SK-N-DZ (cell line): ENCODE data around the gene EDDM3A.

Source experiments
- DNase-seq: peaks from one replicate; pipeline ENCODE4 v3.0.0-alpha.2; 2015; ENCODE audit warnings: low spot score

Gene EDDM3A

GRCh38 chr14:20782280-20782890 is 36.7 kb downstream of the EDDM3A start:
- DNase-seq = no peak

GRCh38 chr14:20787025-20787424 is 41.3 kb downstream of the EDDM3A start:
- DNase-seq = no peak

- no peak for DNase-seq
Measured at GRCh38 chr14:20789230-20789813, 43.6 kb downstream of the EDDM3A start.

- no peak for DNase-seq
Measured at GRCh38 chr14:20790464-20791116, 44.9 kb downstream of the EDDM3A start.

- no peak for DNase-seq
Measured at GRCh38 chr14:20791187-20791586, 45.5 kb downstream of the EDDM3A start.

GRCh38 chr14:20791597-20791996 is 45.9 kb downstream of the EDDM3A start:
- no peak for DNase-seq

- DNase-seq = no peak
Measured at GRCh38 chr14:20792556-20792955, 46.9 kb downstream of the EDDM3A start.

GRCh38 chr14:20794644-20795369 is 49.1 kb downstream of the EDDM3A start:
- DNase-seq = no peak

GRCh38 chr14:20797164-20797563 is 51.5 kb downstream of the EDDM3A start:
- no peak for DNase-seq
